ENCODE measurements around the gene LCN12.

LCN12 gene

DNA sequence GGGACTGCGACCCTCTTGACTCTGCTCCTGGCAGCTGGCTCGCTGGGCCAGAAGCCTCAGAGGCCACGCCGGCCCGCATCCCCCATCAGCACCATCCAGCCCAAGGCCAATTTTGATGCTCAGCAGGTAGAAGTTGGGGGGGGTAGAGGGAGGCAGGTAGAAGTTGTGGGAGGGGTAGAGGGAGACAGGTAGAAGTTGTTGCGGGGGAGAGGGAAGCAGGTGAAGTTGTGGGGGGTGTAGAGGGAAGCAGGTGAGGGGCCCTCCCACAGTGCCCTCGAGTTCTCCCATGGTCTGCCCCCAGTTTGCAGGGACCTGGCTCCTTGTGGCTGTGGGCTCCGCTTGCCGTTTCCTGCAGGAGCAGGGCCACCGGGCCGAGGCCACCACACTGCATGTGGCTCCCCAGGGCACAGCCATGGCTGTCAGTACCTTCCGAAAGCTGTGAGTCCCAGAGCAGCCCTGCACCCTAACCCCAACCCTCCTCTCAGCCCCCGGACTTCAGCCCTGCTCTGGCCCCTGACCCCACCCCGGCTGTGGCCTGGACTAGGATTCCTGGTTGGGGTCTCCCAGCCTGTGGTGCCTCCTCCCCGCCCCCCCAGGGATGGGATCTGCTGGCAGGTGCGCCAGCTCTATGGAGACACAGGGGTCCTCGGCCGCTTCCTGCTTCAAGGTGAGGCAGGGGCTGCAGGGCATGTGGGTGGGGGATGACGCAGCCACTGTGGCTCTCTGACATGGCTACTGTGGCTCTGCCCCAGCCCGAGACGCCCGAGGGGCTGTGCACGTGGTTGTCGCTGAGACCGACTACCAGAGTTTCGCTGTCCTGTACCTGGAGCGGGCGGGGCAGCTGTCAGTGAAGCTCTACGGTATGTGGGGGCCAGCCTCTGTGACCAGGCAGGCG, 6.5 kb upstream of the LCN12 start:
- Mint-ChIP-seq H3K27ac (no peak overlapping the region), H3K9me3 (no peaks in the 10 kb centered on the region), H3K4me3 (no peak overlapping the region), H3K36me3 (ENCODE audit: low read depth) (no peaks in the 10 kb centered on the region), H3K27me3 (ENCODE audit: low read depth, poor library complexity) (peaks cover 13% of the 10 kb centered on the region), H3K4me1 (peaks cover 4% of the 10 kb centered on the region)
- DNase-seq, result no peak
- TF ChIP-seq, protein P1, sequence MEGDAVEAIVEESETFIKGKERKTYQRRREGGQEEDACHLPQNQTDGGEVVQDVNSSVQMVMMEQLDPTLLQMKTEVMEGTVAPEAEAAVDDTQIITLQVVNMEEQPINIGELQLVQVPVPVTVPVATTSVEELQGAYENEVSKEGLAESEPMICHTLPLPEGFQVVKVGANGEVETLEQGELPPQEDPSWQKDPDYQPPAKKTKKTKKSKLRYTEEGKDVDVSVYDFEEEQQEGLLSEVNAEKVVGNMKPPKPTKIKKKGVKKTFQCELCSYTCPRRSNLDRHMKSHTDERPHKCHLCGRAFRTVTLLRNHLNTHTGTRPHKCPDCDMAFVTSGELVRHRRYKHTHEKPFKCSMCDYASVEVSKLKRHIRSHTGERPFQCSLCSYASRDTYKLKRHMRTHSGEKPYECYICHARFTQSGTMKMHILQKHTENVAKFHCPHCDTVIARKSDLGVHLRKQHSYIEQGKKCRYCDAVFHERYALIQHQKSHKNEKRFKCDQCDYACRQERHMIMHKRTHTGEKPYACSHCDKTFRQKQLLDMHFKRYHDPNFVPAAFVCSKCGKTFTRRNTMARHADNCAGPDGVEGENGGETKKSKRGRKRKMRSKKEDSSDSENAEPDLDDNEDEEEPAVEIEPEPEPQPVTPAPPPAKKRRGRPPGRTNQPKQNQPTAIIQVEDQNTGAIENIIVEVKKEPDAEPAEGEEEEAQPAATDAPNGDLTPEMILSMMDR (IDR thresholded peaks at IDR 0.05), result no peak

DNA sequence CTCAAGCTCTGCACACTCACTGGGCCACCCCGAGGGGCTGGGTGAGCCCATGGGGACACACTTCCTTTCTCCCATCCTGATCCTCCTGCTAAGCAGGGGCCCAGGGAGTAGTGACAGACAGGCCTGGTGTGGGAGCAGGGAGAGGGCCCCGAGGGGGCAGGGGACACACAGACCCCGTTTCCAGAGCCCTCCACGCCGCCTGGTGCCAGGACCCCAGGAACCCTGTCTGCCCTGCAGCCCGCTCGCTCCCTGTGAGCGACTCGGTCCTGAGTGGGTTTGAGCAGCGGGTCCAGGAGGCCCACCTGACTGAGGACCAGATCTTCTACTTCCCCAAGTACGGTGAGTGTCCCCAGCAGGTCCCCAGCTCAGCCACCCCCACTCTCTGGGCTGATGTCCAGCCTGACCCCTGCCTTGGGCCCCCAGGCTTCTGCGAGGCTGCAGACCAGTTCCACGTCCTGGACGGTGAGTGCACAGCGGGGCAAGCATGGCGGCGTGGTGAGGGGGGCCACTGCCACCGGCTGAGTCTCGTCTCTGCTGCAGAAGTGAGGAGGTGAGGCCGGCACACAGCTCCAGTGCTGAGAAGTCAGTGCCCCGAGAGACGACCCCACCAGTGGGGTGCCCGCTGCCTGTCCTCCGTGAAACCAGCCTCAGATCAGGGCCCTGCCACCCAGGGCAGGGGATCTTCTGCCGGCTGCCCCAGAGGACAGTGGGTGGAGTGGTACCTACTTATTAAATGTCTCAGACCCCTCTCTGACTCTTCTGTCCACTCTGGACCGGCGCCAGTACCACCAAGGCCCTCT, 5.6 kb upstream of the LCN12 start:
- Mint-ChIP-seq H3K27me3 (ENCODE audit: low read depth, poor library complexity) (peaks cover 13% of the 10 kb centered on the region), H3K27ac (no peak overlapping the region), H3K4me3 (no peak overlapping the region), H3K36me3 (ENCODE audit: low read depth) (no peaks in the 10 kb centered on the region), H3K9me3 (no peaks in the 10 kb centered on the region), H3K4me1 (peaks cover 4% of the 10 kb centered on the region)
- no peak for DNase-seq
- TF ChIP-seq, protein P1 (IDR thresholded peaks at IDR 0.05), result no peak

DNA sequence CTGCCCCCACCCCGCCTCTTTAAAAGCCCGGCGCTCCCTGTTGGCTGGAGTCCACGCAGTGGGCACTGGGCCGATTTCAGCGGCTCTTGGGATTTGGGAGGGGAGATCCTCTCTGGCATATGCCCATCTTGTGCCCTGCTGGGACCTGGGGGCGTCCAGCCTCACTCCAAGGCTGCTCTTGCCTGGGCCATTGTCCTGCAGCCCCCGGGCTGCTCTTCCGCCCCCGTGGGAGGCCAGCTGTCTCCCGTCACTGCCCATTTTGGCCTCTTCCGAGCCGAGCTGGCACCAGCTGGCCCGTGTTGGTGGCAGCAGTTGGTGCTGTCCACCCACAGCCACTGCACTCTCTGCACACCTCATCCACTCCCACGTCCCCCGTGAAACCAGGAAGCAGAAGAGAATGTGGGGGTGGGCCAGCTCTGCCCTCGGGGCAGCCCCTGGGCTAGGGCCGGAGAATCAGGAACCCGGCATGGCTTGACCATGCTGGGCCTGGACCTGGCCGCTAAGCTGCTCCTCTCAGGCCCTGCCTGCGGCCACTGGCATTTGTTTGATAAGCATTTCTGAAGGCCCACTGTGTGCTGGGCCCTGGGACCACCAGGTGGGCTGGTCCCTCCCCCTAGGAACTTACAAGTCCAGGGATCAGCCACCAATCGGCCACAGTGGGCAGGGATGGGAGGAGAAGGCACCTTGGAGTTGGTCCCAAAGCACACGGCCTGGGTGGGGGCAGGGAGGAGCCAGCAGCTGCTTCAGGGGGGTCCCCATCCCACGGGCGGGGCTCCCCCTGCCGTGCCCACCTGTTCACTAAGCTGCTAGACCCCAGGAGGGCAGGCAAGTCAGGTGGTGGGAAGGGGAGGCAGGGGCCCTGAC, 4.8 kb upstream of the LCN12 start:
- H3K4me3 Mint-ChIP-seq, result no peak overlapping the region
- no peak overlapping the region for H3K27ac Mint-ChIP-seq
- no peaks in the 10 kb centered on the region for H3K9me3 Mint-ChIP-seq
- no peak for DNase-seq
- peaks cover 4% of the 10 kb centered on the region for H3K4me1 Mint-ChIP-seq
- H3K27me3 Mint-ChIP-seq (ENCODE audit: low read depth, poor library complexity), result peaks cover 13% of the 10 kb centered on the region
- TF ChIP-seq, protein P1 (IDR thresholded peaks at IDR 0.05), result no peak
- H3K36me3 Mint-ChIP-seq (ENCODE audit: low read depth), result no peaks in the 10 kb centered on the region

DNA sequence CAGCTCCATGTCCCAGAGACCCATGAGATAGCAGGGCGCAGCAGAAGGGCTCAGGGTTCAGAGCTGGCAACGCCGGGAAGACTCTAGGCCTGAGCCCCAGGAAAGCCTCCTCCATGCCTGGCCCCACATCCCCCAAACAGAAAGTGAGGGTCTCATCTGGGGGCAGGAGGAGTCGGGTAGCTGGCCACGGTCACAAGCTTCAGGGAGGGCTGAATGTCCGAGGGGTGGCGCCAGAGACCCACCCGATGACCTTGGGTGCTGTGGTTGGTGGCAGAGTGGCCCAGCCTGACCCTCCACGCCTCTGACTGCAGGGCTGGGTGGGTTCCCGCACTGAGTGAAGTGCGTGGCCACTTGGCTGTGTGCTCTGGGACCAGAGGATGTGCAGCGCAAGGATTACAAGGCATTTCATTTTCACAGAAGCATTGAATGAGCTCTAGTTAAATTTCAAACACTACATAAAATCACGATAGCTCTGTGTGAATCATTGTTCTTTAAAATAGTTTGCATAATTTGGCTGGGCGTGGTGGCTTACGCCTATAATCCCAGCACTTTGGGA, 4.0 kb upstream of the LCN12 start:
- H3K27ac Mint-ChIP-seq, result no peak overlapping the region
- H3K36me3 Mint-ChIP-seq (ENCODE audit: low read depth), result no peaks in the 10 kb centered on the region
- no peaks in the 10 kb centered on the region for H3K9me3 Mint-ChIP-seq
- TF ChIP-seq, protein P1 (IDR thresholded peaks at IDR 0.05), result peak; percentile 52
- peak overlapping the region; percentile 69 for H3K4me3 Mint-ChIP-seq
- DNase-seq, result peak; percentile 73
- H3K4me1 Mint-ChIP-seq, result peaks cover 4% of the 10 kb centered on the region
- peaks cover 13% of the 10 kb centered on the region for H3K27me3 Mint-ChIP-seq (ENCODE audit: low read depth, poor library complexity)

DNA sequence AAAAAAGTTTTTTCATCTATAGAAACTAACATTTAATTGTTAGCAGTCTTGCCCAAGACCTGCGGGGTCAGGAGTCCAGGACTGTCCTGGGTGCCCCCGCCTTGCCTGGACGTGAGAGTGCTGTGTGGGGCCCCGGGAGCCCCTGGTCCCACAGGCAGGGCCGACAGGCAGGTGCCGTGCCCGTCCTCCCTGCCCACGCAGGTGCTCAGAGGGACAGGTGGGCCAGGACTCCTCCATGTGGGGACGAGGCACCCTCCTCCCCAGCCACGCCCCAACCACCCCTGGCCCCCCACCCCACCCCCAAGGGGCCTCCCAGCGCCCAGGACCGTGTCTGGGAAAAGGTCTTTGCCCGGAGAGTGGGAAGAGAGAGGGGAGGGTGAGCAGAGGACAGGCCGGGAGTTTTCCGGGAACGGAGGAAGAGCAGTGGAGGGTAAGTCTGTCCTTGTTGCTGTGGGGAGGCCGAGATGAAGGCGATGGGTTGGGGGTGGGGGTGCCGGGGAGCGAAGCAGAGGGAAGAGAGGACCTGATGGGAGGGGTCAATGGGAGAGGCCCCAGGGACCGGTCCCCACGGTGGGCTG, 2.7 kb upstream of the LCN12 start:
- no peaks in the 10 kb centered on the region for H3K36me3 Mint-ChIP-seq (ENCODE audit: low read depth)
- H3K4me1 Mint-ChIP-seq, result peaks cover 4% of the 10 kb centered on the region
- H3K9me3 Mint-ChIP-seq, result no peaks in the 10 kb centered on the region
- TF ChIP-seq, protein P1 (IDR thresholded peaks at IDR 0.05), result no peak
- no peak for DNase-seq
- no peak overlapping the region for H3K27ac Mint-ChIP-seq
- H3K4me3 Mint-ChIP-seq, result peak overlapping the region; percentile 72
- peaks cover 13% of the 10 kb centered on the region for H3K27me3 Mint-ChIP-seq (ENCODE audit: low read depth, poor library complexity)
